Activated T-cell treated with anti-CD3 and anti-CD28 coated beads for 24 hours (primary cell): ENCODE measurements around the gene KRTAP1-1.
"Not testable (repeated sequence)": the region's sequence is repeated elsewhere in the genome, so short reads cannot be mapped to it uniquely, and the experiment has no call there.

Experiments used
- DNase-seq: peaks from one replicate; pipeline ENCODE4 v3.0.0-alpha.2; 2020; ENCODE audit warnings: low read depth

Gene KRTAP1-1

DNA sequence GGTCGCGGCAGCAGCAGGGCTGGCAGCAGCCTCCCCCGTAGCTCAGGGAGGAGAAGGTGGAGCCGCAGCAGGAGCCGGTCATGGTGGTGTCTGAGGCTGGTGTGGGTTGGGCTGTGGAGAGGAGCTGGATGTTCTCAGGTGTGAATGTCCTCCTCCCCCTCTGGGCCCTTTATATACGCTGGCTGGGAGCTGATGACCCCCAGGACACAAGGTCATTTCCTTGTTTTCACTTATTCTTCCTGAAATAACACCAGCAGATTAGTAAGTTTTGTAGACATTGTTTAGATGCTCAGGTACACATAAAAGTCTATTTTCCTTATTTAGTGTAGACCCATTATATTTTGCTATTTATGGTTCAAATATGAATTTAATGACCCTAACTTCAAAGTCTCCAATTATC is 13.9 kb upstream of the KRTAP1-1 start, which contains the start of gene KRTAP2-2:
TSS of gene KRTAP2-2 (minus strand) at position 101 of the 400 bp plus-strand sequence. CDS start at position 82, 19 bp downstream.
- not testable (repeated sequence) for DNase-seq

DNA sequence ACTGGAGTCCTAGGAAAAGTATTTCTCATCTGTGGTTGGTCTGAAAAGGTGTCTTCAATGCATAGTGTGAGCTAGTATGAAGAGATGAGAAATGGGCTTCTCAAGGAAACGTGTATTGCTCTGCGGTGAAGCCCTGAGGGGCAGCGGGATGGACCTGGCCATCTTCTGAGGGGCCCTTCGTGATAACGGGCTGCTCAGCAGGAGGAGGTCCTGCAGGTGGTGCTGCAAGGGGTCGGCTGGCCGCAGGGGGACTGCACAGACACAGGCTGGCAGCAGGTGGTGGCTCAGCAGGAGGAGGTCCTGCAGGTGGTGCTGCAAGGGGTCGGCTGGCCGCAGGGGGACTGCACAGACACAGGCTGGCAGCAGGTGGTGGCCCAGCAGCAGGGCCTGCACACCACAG is 13.3 kb upstream of the KRTAP1-1 start:
- not testable (repeated sequence) for DNase-seq

GRCh38 chr17:41054025-41054424 is 12.8 kb upstream of the KRTAP1-1 start:
- no peak for DNase-seq

- DNase-seq = no peak
These were observed 11.3 kb upstream of the KRTAP1-1 start for GRCh38 chr17:41052566-41052965.

- DNase-seq = no peak
These were observed 7.9 kb upstream of the KRTAP1-1 start for GRCh38 chr17:41049110-41049509.

DNA sequence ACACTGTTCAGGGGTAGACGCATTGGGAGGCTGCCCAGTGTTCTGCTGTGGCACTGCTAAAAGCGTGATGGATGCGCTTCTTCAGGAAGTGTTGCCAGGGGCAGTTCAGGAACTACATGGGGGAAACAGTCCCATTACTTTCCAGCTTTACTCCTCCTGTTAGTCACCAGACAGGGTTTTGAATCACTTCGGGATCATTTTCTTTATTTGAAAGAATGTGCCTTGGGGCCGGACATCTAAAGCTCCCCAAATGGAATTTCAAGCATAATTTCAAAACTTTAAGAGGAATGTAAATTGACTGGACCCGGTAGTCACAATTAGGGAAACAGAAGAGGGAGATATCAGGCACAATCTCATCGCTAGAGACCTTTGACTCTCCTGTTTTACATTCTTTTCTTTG is 7.2 kb upstream of the KRTAP1-1 start:
- DNase-seq = no peak

- not testable (repeated sequence) for DNase-seq
These were observed 5.7 kb upstream of the KRTAP1-1 start, which contains the start of gene KRTAP2-1 for GRCh38 chr17:41046735-41047465. TSS of gene KRTAP2-1 (minus strand) at chr17:41047316. CDS start at chr17:41047267, 49 bp downstream.

DNA sequence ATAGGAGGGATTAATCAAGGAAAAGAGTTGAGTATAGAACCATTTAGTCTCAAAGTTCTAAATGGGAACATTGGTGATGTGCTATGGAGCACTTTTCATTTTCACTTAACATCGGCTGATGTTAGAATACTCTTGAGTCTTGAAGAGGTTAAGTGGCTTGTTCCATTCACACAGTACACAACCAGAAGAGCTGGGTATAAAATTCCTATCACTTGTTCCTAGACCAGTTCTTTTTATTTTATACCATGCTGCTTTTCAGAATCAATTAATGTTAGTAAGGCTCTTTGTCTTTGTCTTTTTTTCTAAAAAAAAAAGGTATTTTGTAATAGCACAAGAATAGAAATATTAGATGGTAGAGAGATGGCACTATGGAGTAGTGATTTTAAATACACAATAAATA is 1.7 kb upstream of the KRTAP1-1 start:
- DNase-seq = no peak

GRCh38 chr17:41037853-41038350 is 3.3 kb downstream of the KRTAP1-1 start:
- DNase-seq = no peak

DNA sequence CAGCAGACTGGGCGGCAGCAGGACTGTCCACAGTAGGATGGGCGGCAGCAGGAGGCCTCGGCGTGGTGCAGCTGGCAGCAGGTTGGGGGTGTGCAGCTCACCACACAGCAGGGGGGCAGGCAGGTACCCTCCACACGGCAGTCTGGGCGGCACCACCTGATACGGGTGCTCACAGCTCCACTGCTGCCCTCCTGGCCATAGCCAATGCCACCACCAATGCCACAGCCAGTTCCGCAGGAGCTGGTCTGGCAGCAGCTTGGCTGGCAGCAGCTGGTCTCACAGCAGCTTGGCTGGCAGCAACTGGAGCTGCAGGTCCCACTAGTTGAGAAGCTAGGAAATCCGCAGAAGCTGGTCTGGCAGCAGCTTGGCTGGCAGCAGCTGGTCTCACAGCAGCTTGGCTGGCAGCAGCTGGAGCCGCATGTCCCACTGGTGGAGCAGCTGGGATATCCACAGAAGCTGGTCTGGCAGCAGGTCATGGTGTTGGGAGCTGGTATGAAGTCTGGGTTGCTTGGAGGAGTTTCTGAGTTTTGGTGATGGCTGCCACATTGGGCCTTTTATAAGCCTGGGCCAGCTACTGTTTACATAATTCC is 6.8 kb downstream of the KRTAP1-1 start, which contains the start of gene KRTAP1-3:
TSS of gene KRTAP1-3 (minus strand) at position 529 of the 590 bp plus-strand sequence. CDS start at position 476, 53 bp downstream.
- DNase-seq = not testable (repeated sequence)

GRCh38 chr17:41029633-41030245 is 11.5 kb downstream of the KRTAP1-1 start, which contains the start of gene KRTAP1-4:
TSS of gene KRTAP1-4 (minus strand) at chr17:41030195. CDS start at chr17:41030078, 117 bp downstream.
- DNase-seq = no peak

GRCh38 chr17:41026715-41027471 is 14.4 kb downstream of the KRTAP1-1 start, which contains the start of gene KRTAP1-5:
TSS of gene KRTAP1-5 (minus strand) at chr17:41027208. CDS start at chr17:41027155, 53 bp downstream.
- no peak for DNase-seq

- no peak for DNase-seq
These were observed 16.6 kb downstream of the KRTAP1-1 start for GRCh38 chr17:41024697-41025096.

DNA sequence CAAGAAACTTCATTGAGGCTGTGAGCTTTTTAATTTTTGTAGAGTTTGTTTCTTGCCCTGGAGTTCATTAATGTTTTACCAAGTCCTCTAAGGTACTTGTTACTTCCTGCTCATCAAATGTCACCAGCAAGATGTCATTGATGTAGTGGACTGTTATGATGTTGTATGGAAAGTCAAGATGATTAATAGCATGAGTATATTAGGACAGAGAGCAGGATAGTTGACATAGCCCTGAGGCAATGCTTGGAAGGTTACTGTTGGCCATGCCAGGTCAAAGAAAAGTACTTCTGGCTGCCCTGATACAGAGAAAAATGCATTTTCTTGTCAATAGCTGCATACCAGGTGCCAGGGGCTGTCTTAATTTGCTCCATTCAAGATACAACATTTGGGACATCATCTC is 20.9 kb downstream of the KRTAP1-1 start:
- DNase-seq = no peak

DNA sequence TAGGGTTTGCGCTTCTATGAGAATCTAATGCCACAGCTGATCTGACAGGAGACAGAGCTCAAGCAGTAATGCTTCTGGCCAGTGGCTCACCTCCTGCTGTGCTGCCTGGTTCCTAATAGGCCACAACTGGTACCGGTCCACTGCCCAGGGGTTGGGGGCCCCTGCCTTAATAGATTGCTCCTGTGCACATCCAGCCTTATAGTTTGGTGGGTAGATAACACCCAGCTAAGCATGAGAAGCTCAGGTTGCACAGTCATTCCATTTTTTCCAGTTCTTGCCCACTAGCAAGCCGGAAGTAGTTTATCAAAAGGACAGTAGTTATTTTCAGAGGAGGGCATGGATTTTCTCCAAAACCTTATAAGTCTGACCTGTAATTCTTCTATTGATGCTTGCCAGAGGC is 21.8 kb downstream of the KRTAP1-1 start:
- no peak for DNase-seq

GRCh38 chr17:41018541-41018940 is 22.7 kb downstream of the KRTAP1-1 start:
- DNase-seq = no peak

GRCh38 chr17:41016578-41017215 is 24.6 kb downstream of the KRTAP1-1 start:
- no peak for DNase-seq

DNA sequence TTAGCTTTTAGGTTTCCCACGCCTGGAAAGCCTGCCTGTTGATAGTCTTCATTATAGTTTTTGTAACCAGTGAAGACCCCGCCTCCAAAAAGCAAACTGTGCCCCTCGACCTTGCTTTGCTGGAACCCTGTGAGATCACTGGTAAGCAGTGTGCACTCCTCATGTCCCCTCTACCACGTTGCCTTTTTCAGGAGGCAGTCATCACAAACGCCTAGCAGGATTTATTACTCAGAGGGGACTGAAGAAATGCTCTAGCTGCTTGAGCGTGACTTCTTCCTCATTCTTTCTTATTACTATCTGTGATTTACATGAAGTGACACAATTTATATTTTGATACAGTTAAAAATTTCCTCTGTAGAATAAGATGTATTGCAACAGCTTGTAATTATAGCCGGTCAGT is 25.8 kb downstream of the KRTAP1-1 start:
- DNase-seq = no peak

GRCh38 chr17:41013606-41014005 is 27.6 kb downstream of the KRTAP1-1 start:
- DNase-seq = no peak

- DNase-seq = no peak
These were observed 28.1 kb downstream of the KRTAP1-1 start for GRCh38 chr17:41013181-41013580.
